Endothelial cell of umbilical vein (primary cell): Measurements from ENCODE around the gene EP400.

ENCODE experiments used
- CTCF ChIP-seq, 2 donors: IDR thresholded peaks; 1 replicate in 1 of 2; 2 replicates in 1 of 2; pipeline ENCODE4 v1.5.1; 2011; ENCODE audit warnings: low read length in 2 of 2, mild to moderate bottlenecking in 2 of 2, moderate library complexity in 2 of 2, control low read depth in 1 of 2, inconsistent platforms in 1 of 2, low read depth in 1 of 2; ENCODE audit not compliant: insufficient read depth in 1 of 2; ENCODE audit errors: extremely low read depth in 1 of 2
- EZH2 ChIP-seq: IDR thresholded peaks from 2 replicates; pipeline ENCODE4 v1.6.1; 2012; ENCODE audit warnings: borderline replicate concordance, low read depth, mild to moderate bottlenecking, moderate library complexity, low read length, inconsistent platforms; ENCODE audit not compliant: severe bottlenecking
- POLR2AphosphoS5 ChIP-seq: IDR thresholded peaks from 2 replicates; pipeline ENCODE4 v1.6.1; 2012; ENCODE audit warnings: low read depth, mild to moderate bottlenecking, control low read depth, low read length, moderate library complexity; ENCODE audit not compliant: insufficient read depth

- no peak for TF ChIP-seq CTCF (IDR thresholded peaks at IDR 0.05; ENCODE audit: extremely low read depth in 1 of 2, insufficient read depth in 1 of 2, low read depth in 1 of 2, low read length in 2 of 2)
- TF ChIP-seq EZH2 = no peak
- no peak for TF ChIP-seq POLR2AphosphoS5
Measured at GRCh38 chr12:131938082-131938481, 11.7 kb upstream of the EP400 start.
